GM12878 (cell line): Measurements from ENCODE around the gene CLK4. TPM values are rescaled to one million over a fixed set of nuclear protein-coding genes. Genes with fewer than 3 reads are reported as not detected.

Experiments used
- CBX3 ChIP-seq: fragments of 200-600 bp; sonication (generic); IDR thresholded peaks from 2 replicates; pipeline ENCODE4 v1.6.1; 2016; ENCODE audit warnings: low read depth, borderline replicate concordance
- CEBPB ChIP-seq, 2 experiments: fragments of 150-350 bp in 1 of 2; IDR thresholded peaks; 2 replicates each; pipeline ENCODE4 v1.6.1; 2012 to 2014; ENCODE audit warnings: low read depth in 2 of 2, low read length in 2 of 2, borderline replicate concordance in 1 of 2, inconsistent platforms in 1 of 2
- CREB1 ChIP-seq: IDR thresholded peaks from 2 replicates; pipeline ENCODE4 v1.6.1; 2012; ENCODE audit warnings: low read depth, mild to moderate bottlenecking, inconsistent platforms
- ETV6 ChIP-seq, 2 experiments: fragments of 450-650 bp in 1 of 2; IDR thresholded peaks in 1 of 2; conservative IDR thresholded peaks in 1 of 2; 2 replicates each; pipeline ENCODE4 v1.6.1; 2014; ENCODE audit warnings: antibody characterized with exemption in 1 of 2, borderline replicate concordance in 1 of 2, low read depth in 1 of 2, mild to moderate bottlenecking in 1 of 2, moderate library complexity in 1 of 2
- FOS ChIP-seq: IDR thresholded peaks from 3 replicates; pipeline ENCODE4 v1.6.1; 2011; ENCODE audit warnings: borderline replicate concordance; ENCODE audit not compliant: insufficient read length; ENCODE audit errors: extremely low read depth
- HCFC1 ChIP-seq: fragments of 150-350 bp; IDR thresholded peaks from 2 replicates; pipeline ENCODE4 v1.6.1; 2014; ENCODE audit warnings: low read length
- JUNB ChIP-seq: IDR thresholded peaks from 2 replicates; pipeline ENCODE4 v1.6.1; 2016; ENCODE audit warnings: antibody characterized with exemption, mild to moderate bottlenecking
- KAT2A ChIP-seq: conservative IDR thresholded peaks from 2 replicates; pipeline ENCODE4 v1.6.1; 2011; ENCODE audit warnings: low read depth, low read length; ENCODE audit not compliant: control insufficient read depth
- NFIC ChIP-seq: IDR thresholded peaks from 2 replicates; pipeline ENCODE4 v1.6.1; 2012; ENCODE audit warnings: low read depth, mild to moderate bottlenecking, inconsistent platforms, low read length, moderate library complexity
- NFYA ChIP-seq: IDR thresholded peaks from 2 replicates; pipeline ENCODE4 v1.6.1; 2011; ENCODE audit warnings: low read depth, mild to moderate bottlenecking, low read length, improper control_type of control experiment, borderline replicate concordance
- POLR2AphosphoS5 ChIP-seq: IDR thresholded peaks from 2 replicates; pipeline ENCODE4 v1.6.1; 2011; ENCODE audit warnings: mild to moderate bottlenecking, low read length, inconsistent platforms
- RFX5 ChIP-seq: IDR thresholded peaks from 2 replicates; pipeline ENCODE4 v1.6.1; 2011; ENCODE audit warnings: low read depth, low read length, improper control_type of control experiment
- SIX5 ChIP-seq: IDR thresholded peaks from 2 replicates; pipeline ENCODE4 v1.6.1; 2011; ENCODE audit warnings: mild to moderate bottlenecking, low read depth, low read length, moderate library complexity; ENCODE audit not compliant: severe bottlenecking
- SMAD5 ChIP-seq: IDR thresholded peaks from 2 replicates; pipeline ENCODE4 v1.6.1; 2016; ENCODE audit warnings: antibody characterized with exemption, low read depth
- SP1 ChIP-seq: IDR thresholded peaks from one replicate; pipeline ENCODE4 v1.6.1; 2011; ENCODE audit warnings: low read depth, low read length
- SRF ChIP-seq, 2 experiments: IDR thresholded peaks; 2 replicates each; pipeline ENCODE4 v1.6.1; 2011; ENCODE audit warnings: low read depth in 2 of 2, low read length in 2 of 2, mild to moderate bottlenecking in 1 of 2, moderate library complexity in 1 of 2
- SUPT20H ChIP-seq: IDR thresholded peaks from 2 replicates; pipeline ENCODE4 v1.6.1; 2011; ENCODE audit warnings: low read depth, mild to moderate bottlenecking, low read length, moderate library complexity, borderline replicate concordance; ENCODE audit not compliant: control insufficient read depth
- TCF12 ChIP-seq: IDR thresholded peaks from 2 replicates; pipeline ENCODE4 v1.6.1; 2011; ENCODE audit warnings: low read depth, mild to moderate bottlenecking, low read length
- YBX1 ChIP-seq: fragments of 450-650 bp; IDR thresholded peaks from 2 replicates; pipeline ENCODE4 v1.6.1; 2016; ENCODE audit warnings: antibody characterized with exemption
- ZNF274 ChIP-seq: IDR thresholded peaks from one replicate; pipeline ENCODE4 v1.8.0; 2011; ENCODE audit not compliant: insufficient read length, insufficient read depth
- ZNF622 ChIP-seq: fragments of 450-650 bp; IDR thresholded peaks from 2 replicates; pipeline ENCODE4 v1.6.1; 2017; ENCODE audit warnings: mild to moderate bottlenecking, inconsistent platforms
- ZNF687 ChIP-seq: fragments of 450-650 bp; IDR thresholded peaks from 2 replicates; pipeline ENCODE4 v1.6.1; 2017; ENCODE audit warnings: mild to moderate bottlenecking, moderate library complexity
- polyA plus RNA-seq, 11 experiments: library from polyadenylated mRNA; depleted of rRNA in 4 of 11; unstranded in 6 of 11; stranded (reverse) in 5 of 11; fragments of >200 nt; fragmentation: Nextera tagmentation in 4 of 11; fragmentation: Illumina TruSeq in 1 of 11; extraction: Ambion mirVana in 4 of 11; extraction: Trizol in 1 of 11; gene quantifications; 1 replicate in 1 of 11; 2 replicates in 10 of 11; pipeline versions ENCODE4 v1.2.1 to v1.2.3, GENCODE V29; 2011 to 2016; ENCODE audit warnings: inconsistent platforms in 2 of 11, missing spikeins in 2 of 11, low read depth in 1 of 11
- total RNA-seq, 4 experiments: library from RNA; depleted of rRNA in 3 of 4; stranded (reverse); fragments of >200 nt in 3 of 4; fragmentation: Illumina TruSeq in 1 of 4; extraction: Trizol in 1 of 4; gene quantifications; 2 replicates each; pipeline versions ENCODE4 v1.2.1 to v1.2.3, GENCODE V29; 2013 to 2021
- TF ChIP-seq, protein P1 (sequence below): fragments of 450-650 bp; IDR thresholded peaks from 2 replicates; pipeline ENCODE4 v1.6.1; 2017; ENCODE audit warnings: mild to moderate bottlenecking, low read depth, inconsistent platforms; ENCODE audit not compliant: poor library complexity, severe bottlenecking

The CLK4 gene
- total and polyA plus RNA-seq, 10 of the 15 experiments (the other 5 are each of a cell fraction or from before 2014, with no cell fraction given) = 13.6 to 47.9 (median 19.1) TPM

DNA sequence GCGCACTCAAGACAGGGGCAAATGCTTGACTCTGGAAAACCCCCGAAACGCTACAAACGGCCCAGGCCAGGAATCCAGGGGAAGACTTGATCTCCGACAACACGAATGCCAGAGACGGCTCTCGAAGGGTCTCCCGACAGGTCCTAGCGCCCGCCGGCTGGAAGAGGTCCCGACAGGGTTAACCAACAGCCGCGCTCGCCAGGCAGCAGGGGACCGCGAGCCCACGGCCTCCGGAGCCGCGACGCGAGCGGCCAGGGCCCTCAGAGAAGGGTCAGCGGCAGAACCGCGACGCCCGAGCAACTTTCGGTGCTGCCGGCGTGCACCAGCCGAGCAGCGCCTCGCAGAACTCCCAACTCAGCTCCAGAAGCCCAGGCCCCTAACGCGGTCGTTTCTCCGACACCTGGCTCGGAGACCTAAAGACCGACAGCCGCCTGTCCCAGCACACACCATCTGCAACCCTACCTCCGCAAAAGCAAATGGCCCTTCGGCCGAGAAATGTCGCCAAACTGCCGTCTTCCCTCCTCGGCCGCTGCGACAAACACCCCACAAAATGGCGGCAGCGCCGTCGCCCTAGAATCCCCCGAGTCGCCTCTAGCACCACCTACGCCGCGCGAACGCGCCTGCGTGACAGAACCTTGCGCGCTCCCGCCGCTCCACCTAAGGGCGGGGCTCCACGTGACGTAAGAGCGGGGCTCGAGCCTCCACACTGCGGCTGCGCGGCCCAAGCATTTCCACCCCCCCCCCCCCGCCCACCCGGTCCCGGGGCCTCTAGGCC is at the start of gene CLK4 (continued):
- TF ChIP-seq, protein P1, sequence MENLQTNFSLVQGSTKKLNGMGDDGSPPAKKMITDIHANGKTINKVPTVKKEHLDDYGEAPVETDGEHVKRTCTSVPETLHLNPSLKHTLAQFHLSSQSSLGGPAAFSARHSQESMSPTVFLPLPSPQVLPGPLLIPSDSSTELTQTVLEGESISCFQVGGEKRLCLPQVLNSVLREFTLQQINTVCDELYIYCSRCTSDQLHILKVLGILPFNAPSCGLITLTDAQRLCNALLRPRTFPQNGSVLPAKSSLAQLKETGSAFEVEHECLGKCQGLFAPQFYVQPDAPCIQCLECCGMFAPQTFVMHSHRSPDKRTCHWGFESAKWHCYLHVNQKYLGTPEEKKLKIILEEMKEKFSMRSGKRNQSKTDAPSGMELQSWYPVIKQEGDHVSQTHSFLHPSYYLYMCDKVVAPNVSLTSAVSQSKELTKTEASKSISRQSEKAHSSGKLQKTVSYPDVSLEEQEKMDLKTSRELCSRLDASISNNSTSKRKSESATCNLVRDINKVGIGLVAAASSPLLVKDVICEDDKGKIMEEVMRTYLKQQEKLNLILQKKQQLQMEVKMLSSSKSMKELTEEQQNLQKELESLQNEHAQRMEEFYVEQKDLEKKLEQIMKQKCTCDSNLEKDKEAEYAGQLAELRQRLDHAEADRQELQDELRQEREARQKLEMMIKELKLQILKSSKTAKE = no peak
- TF ChIP-seq FOS = no peak
- no peak for TF ChIP-seq SRF (IDR thresholded peaks at IDR 0.05; ENCODE audit: low read depth in 2 of 2, low read length in 2 of 2)
- no peak for TF ChIP-seq HCFC1
- no peak for TF ChIP-seq SIX5
- no peak for TF ChIP-seq NFYA
- peak; percentile 97 for TF ChIP-seq POLR2AphosphoS5
- peak; percentile 81 for TF ChIP-seq CREB1
- no peak; the same call in 1 of the 2 replicates for TF ChIP-seq RFX5
- TF ChIP-seq ZNF687 = 0 out of 2 replicates have a peak, but pooled peaks have one; percentile 24
- no peak for TF ChIP-seq ZNF622
- TF ChIP-seq SP1 = peak; percentile 51
- TF ChIP-seq SMAD5 = peak; percentile 56; the same call in 1 of the 2 replicates
- TF ChIP-seq SUPT20H = no peak
- no peak for TF ChIP-seq CBX3
- no peak for TF ChIP-seq YBX1
- no peak for TF ChIP-seq ETV6 (conservative IDR thresholded peaks at IDR 0.05 in 1 of 2, IDR thresholded peaks at IDR 0.05 in 1 of 2; ENCODE audit: borderline replicate concordance in 1 of 2, low read depth in 1 of 2)
- no peak for TF ChIP-seq ZNF274
- TF ChIP-seq CEBPB (IDR thresholded peaks at IDR 0.05; ENCODE audit: borderline replicate concordance in 1 of 2, low read depth in 2 of 2, low read length in 2 of 2) = no peak
- peak; percentile 49; the same call in 1 of the 2 replicates for TF ChIP-seq TCF12
- no peak for TF ChIP-seq JUNB
- no peak for TF ChIP-seq NFIC
- TF ChIP-seq KAT2A = no peak
